CD4-positive, alpha-beta T cell treated with Interleukin-4 for 1 hour (primary cell): ENCODE data around the gene PIK3C2B.
"Not testable (repeated sequence)": the region's sequence is repeated elsewhere in the genome, so short reads cannot be mapped to it uniquely, and the experiment has no call there.

Experiments used
- DNase-seq, 2 donors: peaks; one replicate each; pipeline ENCODE4 v3.0.0-alpha.2; 2020 to 2022

PIK3C2B gene

GRCh38 chr1:204494281-204495077, at the start of gene PIK3C2B:
Gene PIK3C2B (minus strand): TSS chr1:204494805. CDS start chr1:204469802, 25,003 bp downstream.
- peak; percentile 70 to 74 for DNase-seq

GRCh38 chr1:204544321-204544720, 49.7 kb upstream of the PIK3C2B start:
- DNase-seq = peak in 1 of 2 donors; percentile 72

GRCh38 chr1:204541626-204542025, 47.0 kb upstream of the PIK3C2B start:
- no peak for DNase-seq

DNA sequence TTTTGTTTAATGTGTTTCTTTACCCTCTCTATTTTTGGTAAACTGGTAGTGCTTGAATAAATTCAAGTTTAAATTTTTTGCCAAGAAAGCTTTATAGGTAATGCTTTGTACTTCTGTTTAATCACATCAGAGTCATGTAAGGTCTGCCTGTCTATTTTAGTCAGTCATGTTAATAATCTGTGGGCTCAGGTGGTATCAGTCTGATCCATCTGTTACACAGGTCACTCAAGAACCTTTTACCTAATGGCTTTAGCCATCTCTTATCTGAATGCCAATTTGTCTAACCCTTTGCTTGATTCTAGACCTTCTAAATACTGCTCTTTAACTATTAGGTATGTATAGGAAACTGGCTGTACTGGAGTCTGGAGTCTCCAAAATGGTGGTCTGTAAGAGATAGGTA, 38.2 kb upstream of the PIK3C2B start:
- DNase-seq = no peak

GRCh38 chr1:204530932-204531331, 36.3 kb upstream of the PIK3C2B start:
- DNase-seq = no peak

GRCh38 chr1:204529371-204529895, 34.8 kb upstream of the PIK3C2B start:
- DNase-seq = no peak

DNA sequence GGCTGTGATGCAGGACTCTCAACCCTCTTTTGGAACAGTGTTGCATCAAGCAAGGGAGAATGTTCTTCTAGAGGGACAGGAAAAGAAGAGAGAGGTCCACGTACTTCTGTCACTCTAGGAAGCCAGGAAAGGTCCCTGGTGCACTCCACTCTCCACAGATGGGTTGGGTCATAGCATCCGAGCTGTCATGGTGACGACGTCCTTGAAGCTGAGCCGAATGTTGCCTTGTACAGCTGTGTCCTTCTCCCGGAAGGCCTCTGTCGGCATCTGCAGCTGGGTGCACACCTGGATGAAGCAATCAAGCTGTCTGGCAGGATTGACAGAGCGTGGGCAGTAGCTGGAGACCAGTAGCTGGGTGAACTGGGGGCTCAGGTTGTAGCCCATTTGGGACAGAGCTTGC, 34.1 kb upstream of the PIK3C2B start:
- DNase-seq = no peak

DNA sequence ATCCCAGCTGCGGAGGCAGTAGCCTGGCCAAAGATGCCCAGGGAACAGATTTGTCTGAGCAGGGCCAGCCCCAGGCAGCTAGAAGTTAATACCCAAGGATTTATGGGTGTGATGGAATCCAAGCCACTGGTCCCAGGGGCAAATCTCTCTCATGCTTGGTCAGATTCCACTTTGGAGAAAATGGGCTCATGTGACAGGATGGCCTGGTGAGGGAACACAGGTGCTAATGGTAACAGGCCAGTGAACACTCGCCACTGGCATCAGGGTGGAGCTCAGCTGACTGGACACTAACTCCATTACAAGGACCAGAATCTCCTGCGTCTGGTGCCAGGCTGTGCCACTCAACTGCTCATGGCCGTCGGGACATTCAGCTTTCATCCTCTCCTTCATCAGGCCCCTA, 33.6 kb upstream of the PIK3C2B start:
- DNase-seq = no peak

- DNase-seq = no peak
Observed at GRCh38 chr1:204524986-204525385, 30.4 kb upstream of the PIK3C2B start.

GRCh38 chr1:204523605-204524215, 29.1 kb upstream of the PIK3C2B start:
- no peak for DNase-seq

DNA sequence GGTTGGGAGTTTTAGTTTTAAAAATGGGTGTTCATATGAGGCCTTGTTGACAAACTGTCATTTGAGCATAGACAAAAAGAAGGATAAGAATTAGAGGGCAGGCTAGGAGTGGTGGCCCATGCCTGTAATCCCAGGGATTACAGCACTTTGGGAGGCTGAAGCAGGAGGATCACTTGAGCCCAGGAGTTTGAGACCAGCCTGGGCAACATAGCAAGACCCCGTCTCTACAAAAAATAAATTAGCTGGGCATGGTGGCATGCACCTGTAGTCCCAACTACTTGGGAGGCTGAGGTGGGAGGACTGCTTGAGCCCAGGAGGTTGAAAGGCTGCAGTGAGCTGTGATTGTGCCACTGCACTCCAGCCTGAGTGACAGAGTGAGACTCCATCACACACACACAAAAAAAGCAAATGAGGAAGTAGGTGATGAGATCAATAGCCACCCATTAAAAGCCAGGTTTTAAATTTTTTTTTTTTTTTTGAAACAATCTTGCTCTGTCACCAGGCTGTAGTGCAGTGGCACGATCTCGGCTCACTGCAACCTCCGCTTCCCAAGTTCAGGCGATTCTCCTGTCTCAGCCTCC, 27.4 kb upstream of the PIK3C2B start:
- not testable (repeated sequence) for DNase-seq

- peak; percentile 78 to 84 for DNase-seq
Observed at GRCh38 chr1:204520834-204521709, 26.5 kb upstream of the PIK3C2B start.

GRCh38 chr1:204517382-204517781, 22.8 kb upstream of the PIK3C2B start:
- DNase-seq = not testable (repeated sequence)

DNA sequence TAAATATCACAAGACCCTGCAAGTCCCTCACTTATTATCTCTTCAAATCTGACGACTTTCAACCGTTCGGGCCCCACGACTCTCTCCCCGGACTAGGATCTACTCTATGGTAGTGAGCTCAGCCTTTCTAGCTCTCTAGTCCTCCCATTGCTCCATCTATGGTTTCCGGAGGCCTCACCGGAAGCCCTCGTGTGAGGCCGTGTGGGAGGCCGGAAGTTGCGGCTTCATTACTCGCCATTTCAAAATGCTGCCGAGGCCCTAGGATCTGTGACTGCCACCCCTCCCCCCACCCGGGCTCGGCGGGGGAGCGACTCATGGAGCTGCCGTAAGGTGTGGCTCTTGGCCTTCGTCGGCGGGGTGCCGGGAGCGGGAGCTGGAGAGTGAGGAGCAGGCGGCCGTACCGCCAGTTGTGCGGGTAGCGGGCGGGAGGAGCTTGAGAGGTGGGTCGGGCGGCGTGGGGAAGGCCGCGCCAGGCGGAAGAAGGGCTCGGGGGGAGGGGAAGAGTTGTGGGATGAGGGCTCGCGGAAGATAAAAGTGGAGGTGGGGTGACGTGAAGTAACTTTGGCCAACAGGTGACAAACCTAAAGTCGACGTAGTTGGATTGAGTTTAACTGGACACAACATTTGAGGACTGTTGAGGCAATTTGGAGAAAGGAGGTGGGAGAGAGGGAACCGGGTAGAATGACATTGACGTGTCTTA, 21.7 kb upstream of the PIK3C2B start, which contains the start of gene MDM4:
Gene MDM4 (plus strand): TSS at position 227 of the 700 bp plus-strand sequence. CDS start 9,113 bp downstream, outside the sequence.
- DNase-seq = peak; percentile 96

DNA sequence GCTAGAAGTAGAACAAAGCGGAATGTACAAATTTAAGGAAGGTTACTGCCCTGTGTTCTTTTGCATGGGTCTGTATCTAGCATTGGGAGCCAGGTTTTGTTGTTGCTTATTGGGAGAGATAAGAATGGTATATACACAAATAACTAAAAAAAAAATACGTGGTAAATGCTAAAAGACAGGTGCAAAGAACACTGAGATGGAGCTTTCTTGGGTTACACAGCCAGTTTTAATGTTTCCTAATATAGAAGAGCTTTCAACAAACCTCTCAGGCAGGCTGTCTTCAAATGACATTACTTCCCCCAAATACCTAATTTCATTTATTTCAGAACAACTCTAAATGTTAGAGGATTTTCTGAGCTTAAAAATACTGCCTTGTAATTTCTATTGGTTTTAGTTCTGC, 20.2 kb upstream of the PIK3C2B start:
- no peak for DNase-seq

DNA sequence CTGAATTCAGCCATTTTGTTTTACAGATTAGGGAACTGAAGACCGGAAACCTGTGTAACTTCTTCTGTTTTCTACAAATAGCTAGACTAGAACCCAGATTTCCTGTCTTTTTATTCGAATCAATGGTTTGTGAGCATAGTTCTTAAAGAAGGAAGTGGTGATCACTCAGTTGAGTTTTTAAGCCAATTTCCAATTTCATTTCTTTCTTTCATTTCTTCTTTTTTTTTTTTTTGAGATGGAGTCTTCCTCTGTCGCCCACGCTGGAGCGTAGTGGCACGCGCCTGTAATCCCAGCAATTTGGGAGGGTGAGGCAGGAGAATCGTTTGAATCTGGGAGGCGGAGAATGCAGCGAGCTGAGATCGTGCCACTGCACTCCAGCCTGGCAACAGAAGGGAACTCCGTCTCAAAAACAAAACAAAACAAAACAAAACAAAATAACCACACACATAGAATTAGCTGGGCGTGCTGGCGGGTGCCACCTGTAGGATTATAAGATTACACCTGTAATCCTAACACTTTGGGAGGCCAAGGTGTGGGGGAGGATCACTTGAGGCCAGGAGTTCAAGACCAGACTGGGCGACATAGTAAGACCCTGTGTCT, 18.6 kb upstream of the PIK3C2B start:
- DNase-seq = peak; percentile 85 to 86

DNA sequence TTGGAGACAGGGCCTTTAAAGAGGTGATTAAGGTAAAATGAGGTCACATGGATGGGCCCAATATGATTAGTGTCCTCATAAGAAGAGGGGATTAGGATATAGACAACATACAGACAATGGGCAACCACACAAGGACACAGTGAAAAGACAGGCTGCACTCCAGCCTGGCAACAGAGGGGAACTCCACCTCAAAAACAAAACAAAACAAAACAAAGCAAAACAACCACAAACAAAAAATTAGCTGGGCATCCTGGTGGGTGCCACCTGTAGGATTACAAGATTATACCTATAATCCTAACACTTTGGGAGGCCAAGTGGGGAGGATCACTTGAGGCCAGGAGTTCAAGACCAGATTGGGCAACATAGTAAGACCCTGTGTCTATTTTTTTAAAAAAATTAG, 16.8 kb upstream of the PIK3C2B start:
- DNase-seq = peak; percentile 53 to 58

DNA sequence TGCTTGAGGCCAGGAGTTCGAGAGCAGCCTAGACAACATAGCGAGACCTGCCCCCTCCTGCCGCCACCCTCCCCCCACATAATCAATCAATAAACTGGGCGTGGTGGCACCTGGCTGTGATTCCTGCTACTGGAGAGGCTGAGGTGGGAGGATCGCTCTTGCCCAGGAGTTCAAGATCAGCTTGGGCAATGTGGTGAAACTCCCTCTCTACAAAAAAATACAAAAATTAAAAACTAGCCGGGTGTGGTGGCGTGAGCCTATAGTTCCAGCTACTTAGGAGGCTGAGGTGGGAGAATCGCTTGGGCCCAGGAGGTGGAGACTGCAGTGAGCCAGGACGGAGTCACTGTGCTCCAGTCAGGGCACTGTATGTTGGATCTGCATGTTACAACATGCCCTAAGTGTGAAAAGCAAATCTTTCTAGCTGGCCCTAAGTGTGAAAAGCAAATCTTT, 14.6 kb upstream of the PIK3C2B start:
- DNase-seq = no peak

DNA sequence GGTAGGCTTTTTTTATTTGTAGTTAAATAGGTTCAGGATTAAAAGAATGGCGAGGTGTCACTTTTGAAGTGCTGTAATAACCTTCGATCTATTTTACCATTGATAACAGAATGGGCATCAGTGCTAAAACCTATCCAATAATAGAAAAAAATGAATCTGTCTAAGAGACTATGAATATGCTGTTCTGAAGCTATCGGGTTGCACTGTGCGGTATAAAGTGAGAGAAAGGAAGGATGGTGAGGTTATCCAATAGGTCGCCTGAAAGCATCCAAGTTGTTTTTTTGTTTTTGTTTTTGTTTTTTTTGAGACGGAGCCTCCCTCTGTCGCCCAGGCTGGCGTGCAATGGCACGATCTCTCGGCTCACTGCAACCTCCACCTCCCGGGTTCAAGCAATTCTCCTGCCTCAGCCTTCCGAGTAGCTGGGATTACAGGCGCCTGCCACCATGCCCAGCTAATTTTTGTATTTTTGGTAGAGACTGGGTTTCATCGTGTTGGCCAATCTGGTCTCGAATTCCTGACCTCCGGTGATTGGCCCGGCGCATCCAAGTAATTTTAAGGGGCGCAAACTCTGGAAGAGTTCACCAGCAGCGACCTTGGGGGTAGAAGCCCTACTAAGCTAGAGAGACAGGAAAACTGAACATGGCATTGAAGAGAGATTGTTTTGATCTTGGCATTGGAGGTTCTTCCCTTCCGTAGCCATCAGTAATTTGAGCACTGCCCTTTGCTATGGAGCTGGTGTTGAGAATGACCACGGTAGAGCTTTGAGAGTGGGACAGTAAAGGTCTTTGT, 12.9 kb upstream of the PIK3C2B start:
- peak; percentile 43 to 52 for DNase-seq

DNA sequence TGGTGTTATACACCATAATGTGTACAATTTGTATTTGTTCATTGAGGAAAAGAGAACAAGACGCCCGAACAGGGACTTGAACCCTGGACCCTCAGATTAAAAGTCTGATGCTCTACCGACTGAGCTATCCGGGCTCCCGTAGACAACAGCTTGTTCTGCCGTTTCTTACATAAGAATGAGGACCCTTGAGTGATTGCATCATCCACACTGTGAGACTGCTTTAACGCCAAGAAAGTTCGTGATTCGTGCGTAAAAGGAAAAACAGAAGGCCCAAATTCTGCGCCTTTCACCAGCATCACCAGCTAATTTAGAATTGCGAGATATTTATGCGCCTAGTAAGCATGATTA, 12.3 kb upstream of the PIK3C2B start:
- peak; percentile 93 to 97 for DNase-seq
